ENCODE results near the gene LTBP4.
A peak's percentile ranks its signal among the peaks of the same experiment; 100 is the strongest.
"Not testable (repeated sequence)": the region's sequence is repeated elsewhere in the genome, so short reads cannot be mapped to it uniquely, and the experiment has no call there.

Gene LTBP4

DNA sequence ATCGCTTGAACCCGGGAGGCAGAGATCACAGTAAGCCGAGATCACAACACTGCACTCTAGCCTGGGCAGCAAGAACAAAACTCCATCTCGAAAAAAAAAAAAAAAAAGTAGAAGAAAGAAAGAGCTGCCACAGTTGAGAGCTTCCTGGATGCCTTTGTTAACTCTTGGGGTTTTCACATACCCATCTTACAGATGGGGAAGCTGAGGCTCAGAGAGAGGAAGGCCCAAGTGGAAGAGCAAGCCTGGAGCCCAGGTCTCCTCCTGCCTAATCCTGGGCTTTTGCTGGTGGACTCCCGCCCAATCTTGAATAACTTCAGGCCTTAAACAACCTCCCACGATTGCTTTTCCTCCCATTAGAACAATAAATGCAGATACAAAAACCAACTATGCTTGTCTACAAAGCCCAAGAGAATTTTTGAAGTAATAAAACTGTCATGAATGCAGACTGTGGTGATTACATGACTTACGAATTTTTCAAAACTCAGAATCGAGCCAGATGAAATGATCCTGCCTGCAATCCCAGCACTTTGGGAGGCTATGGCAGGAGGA is 41.7 kb downstream of the LTBP4 start:
- Histone ChIP-seq H3K4me1 (ENCODE audit: insufficient read depth, low read length) (peaks cover 7% of the 10 kb centered on the region), H2AFZ (ENCODE audit: low read depth, low read length) (no peak overlapping the region), H3K4me3 (ENCODE audit: low read length) (no peak overlapping the region), H3K36me3 (ENCODE audit: insufficient read depth, low read length) (no peaks in the 10 kb centered on the region), H3K9me3 (ENCODE audit: low read length) (no peaks in the 10 kb centered on the region), H3K27me3 (ENCODE audit: insufficient read depth, low read length) (no peaks in the 10 kb centered on the region)

GRCh38 chr19:40646743-40647254 is 45.6 kb downstream of the LTBP4 start:
- no peak overlapping the region for H2AFZ ChIP-seq (ENCODE audit: low read depth, low read length)
- H3K4me1 ChIP-seq (ENCODE audit: insufficient read depth, low read length) = peaks cover 5% of the 10 kb centered on the region
- H3K4me3 ChIP-seq (ENCODE audit: low read length) = no peak overlapping the region
- no peaks in the 10 kb centered on the region for H3K27me3 ChIP-seq (ENCODE audit: insufficient read depth, low read length)
- H3K9me3 ChIP-seq (ENCODE audit: low read length) = no peaks in the 10 kb centered on the region
- no peaks in the 10 kb centered on the region for H3K36me3 ChIP-seq (ENCODE audit: insufficient read depth, low read length)

DNA sequence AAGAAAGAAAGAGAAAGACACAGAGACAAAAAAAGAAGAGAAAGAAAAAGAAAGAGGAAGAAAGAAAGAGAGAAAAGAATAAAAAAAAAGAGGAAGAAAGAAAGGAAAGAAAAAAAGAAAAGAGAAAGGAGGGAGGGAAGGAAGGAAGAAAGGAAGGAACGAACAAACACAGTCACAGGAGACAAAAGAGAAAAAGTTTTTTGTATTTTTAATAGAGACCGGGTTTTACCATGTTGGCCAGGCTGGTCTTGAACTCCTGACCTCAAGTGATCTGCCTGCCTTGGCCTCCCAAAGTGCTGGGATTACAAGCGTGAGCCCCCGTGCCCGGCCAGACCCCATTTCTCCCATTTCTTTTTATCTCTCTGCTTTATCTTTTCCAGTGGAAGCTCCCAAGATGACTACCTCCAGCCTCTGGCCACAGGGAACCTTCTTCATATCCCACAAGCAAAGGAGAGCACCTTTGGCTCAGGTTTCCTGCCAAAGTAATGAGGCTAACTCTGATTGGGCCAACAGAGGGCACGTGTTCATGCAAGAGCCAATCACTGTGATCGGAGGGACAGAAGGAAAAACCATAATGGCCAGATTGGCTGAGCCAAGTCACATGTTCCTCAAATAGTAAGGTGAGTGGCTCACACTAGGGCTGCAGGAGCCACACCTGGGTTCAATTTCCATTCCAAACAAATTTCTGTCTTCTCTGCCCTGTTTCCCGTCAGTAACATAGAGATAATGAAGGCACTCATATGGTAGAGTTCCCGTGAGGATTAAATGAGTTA is 48.9 kb downstream of the LTBP4 start:
- H2AFZ ChIP-seq (ENCODE audit: low read depth, low read length); H3K4me3 ChIP-seq (ENCODE audit: low read length); H3K4me1 ChIP-seq (ENCODE audit: insufficient read depth, low read length); H3K9me3 ChIP-seq (ENCODE audit: low read length); H3K27me3 ChIP-seq (ENCODE audit: insufficient read depth, low read length); H3K36me3 ChIP-seq (ENCODE audit: insufficient read depth, low read length): not testable (repeated sequence)

DNA sequence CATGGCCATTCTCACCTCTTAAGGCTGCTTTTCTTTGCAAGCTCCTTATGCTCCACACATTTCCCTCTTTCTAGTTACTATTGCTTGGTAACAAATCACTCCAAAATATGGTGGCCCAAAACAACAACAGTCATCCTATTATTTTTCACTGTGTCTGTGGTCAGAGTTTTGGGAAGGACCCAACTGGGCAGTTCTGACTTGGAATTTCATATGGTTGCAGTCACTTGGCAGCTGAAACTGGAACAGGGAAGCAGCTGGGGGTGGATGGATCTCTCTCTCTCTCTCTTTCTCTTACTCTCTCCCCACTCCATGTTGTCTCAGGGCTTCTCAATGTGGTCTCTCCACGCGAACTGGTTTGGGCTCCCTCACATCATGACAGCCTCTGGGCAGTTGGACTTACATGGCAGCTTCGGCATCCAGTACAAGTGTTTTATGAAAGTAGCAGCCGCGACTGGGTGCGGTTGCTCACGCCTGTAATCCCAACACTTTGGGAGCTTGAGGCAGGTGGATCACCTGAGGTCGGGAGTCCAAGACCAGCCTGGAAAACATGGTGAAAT is 49.7 kb downstream of the LTBP4 start:
- Histone ChIP-seq H3K4me1 (ENCODE audit: insufficient read depth, low read length) (peaks cover 3% of the 10 kb centered on the region), H3K27me3 (ENCODE audit: insufficient read depth, low read length) (no peaks in the 10 kb centered on the region), H2AFZ (ENCODE audit: low read depth, low read length) (no peak overlapping the region), H3K9me3 (ENCODE audit: low read length) (no peaks in the 10 kb centered on the region), H3K4me3 (ENCODE audit: low read length) (no peak overlapping the region), H3K36me3 (ENCODE audit: insufficient read depth, low read length) (no peaks in the 10 kb centered on the region)

GRCh38 chr19:40652303-40652702 is 51.1 kb downstream of the LTBP4 start:
- not testable (repeated sequence) for H3K9me3 ChIP-seq (ENCODE audit: low read length); H2AFZ ChIP-seq (ENCODE audit: low read depth, low read length); H3K36me3 ChIP-seq (ENCODE audit: insufficient read depth, low read length); H3K4me1 ChIP-seq (ENCODE audit: insufficient read depth, low read length); H3K27me3 ChIP-seq (ENCODE audit: insufficient read depth, low read length); H3K4me3 ChIP-seq (ENCODE audit: low read length)

DNA sequence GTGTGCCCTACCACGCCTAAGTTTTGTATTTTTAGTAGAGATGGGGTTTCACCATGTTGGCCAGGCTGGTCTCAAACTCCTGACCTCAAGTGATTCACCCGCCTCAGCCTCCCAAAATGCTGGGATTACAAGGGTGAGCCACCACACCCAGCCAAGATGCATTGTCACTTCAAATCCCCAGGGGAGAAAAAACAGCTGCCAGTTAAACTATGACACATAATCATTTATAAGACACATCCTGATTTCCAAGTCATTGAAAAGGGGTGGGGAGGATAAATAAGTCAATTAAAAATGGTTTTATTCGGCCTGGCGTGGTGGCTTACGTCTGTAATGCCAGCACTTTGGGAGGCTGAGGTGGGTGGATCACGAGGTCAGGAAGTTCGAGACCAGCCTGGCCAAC is 54.5 kb downstream of the LTBP4 start:
- not testable (repeated sequence) for H2AFZ ChIP-seq (ENCODE audit: low read depth, low read length); H3K36me3 ChIP-seq (ENCODE audit: insufficient read depth, low read length); H3K9me3 ChIP-seq (ENCODE audit: low read length); H3K27me3 ChIP-seq (ENCODE audit: insufficient read depth, low read length); H3K4me1 ChIP-seq (ENCODE audit: insufficient read depth, low read length); H3K4me3 ChIP-seq (ENCODE audit: low read length)

DNA sequence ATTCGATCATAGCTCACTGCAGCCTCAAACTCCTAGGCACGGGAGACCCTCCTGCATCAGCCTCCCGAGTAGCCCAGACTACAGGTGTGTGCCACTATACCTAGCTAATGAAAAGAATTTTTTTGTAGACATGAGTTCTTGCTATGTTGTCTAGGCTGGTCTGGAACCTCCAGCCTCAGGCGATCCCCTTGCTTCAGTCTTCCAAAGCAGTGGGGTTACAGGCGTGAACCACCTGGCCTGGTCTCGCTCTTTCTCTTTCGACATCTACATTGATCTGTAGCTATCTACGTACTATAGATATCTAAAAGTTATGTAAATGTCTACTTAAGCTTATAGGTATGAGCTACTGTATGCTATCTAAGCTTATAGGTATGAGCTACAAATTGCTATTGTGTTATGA is 56.9 kb downstream of the LTBP4 start:
- Histone ChIP-seq H3K36me3 (ENCODE audit: insufficient read depth, low read length) (no peaks in the 10 kb centered on the region), H3K4me1 (ENCODE audit: insufficient read depth, low read length) (no peaks in the 10 kb centered on the region), H3K4me3 (ENCODE audit: low read length) (no peak overlapping the region), H2AFZ (ENCODE audit: low read depth, low read length) (no peak overlapping the region), H3K9me3 (ENCODE audit: low read length) (no peaks in the 10 kb centered on the region), H3K27me3 (ENCODE audit: insufficient read depth, low read length) (no peaks in the 10 kb centered on the region)

- H3K4me3 ChIP-seq (ENCODE audit: low read length) = no peak overlapping the region
- peaks cover 5% of the 10 kb centered on the region for H3K4me1 ChIP-seq (ENCODE audit: insufficient read depth, low read length)
- H3K36me3 ChIP-seq (ENCODE audit: insufficient read depth, low read length) = no peaks in the 10 kb centered on the region
- no peaks in the 10 kb centered on the region for H3K9me3 ChIP-seq (ENCODE audit: low read length)
- no peak overlapping the region for H2AFZ ChIP-seq (ENCODE audit: low read depth, low read length)
- no peaks in the 10 kb centered on the region for H3K27me3 ChIP-seq (ENCODE audit: insufficient read depth, low read length)
Observed at GRCh38 chr19:40659116-40659515, 57.9 kb downstream of the LTBP4 start.

- H3K27me3 ChIP-seq (ENCODE audit: insufficient read depth, low read length) = no peaks in the 10 kb centered on the region
- no peaks in the 10 kb centered on the region for H3K36me3 ChIP-seq (ENCODE audit: insufficient read depth, low read length)
- H3K9me3 ChIP-seq (ENCODE audit: low read length) = no peaks in the 10 kb centered on the region
- no peak overlapping the region for H3K4me3 ChIP-seq (ENCODE audit: low read length)
- peaks cover 5% of the 10 kb centered on the region for H3K4me1 ChIP-seq (ENCODE audit: insufficient read depth, low read length)
- no peak overlapping the region for H2AFZ ChIP-seq (ENCODE audit: low read depth, low read length)
Observed at GRCh38 chr19:40659566-40659965, 58.4 kb downstream of the LTBP4 start.

GRCh38 chr19:40661616-40662015 is 60.4 kb downstream of the LTBP4 start:
- Histone ChIP-seq H3K9me3 (ENCODE audit: low read length) (no peaks in the 10 kb centered on the region), H2AFZ (ENCODE audit: low read depth, low read length) (no peak overlapping the region), H3K27me3 (ENCODE audit: insufficient read depth, low read length) (no peaks in the 10 kb centered on the region), H3K36me3 (ENCODE audit: insufficient read depth, low read length) (no peaks in the 10 kb centered on the region), H3K4me1 (ENCODE audit: insufficient read depth, low read length) (peaks cover 5% of the 10 kb centered on the region), H3K4me3 (ENCODE audit: low read length) (no peak overlapping the region)

GRCh38 chr19:40662925-40663694 is 61.9 kb downstream of the LTBP4 start:
- Histone ChIP-seq H3K36me3 (ENCODE audit: insufficient read depth, low read length) (peaks cover 12% of the 10 kb centered on the region), H3K9me3 (ENCODE audit: low read length) (no peaks in the 10 kb centered on the region), H3K4me3 (ENCODE audit: low read length) (peak overlapping the region; percentile 80), H3K27me3 (ENCODE audit: insufficient read depth, low read length) (no peaks in the 10 kb centered on the region), H2AFZ (ENCODE audit: low read depth, low read length) (peak overlapping the region; percentile 100), H3K4me1 (ENCODE audit: insufficient read depth, low read length) (peaks cover 5% of the 10 kb centered on the region)

GRCh38 chr19:40663695-40664692 is 62.8 kb downstream of the LTBP4 start:
- peaks cover 5% of the 10 kb centered on the region for H3K4me1 ChIP-seq (ENCODE audit: insufficient read depth, low read length)
- H3K9me3 ChIP-seq (ENCODE audit: low read length) = peaks cover 3% of the 10 kb centered on the region
- no peaks in the 10 kb centered on the region for H3K27me3 ChIP-seq (ENCODE audit: insufficient read depth, low read length)
- H3K4me3 ChIP-seq (ENCODE audit: low read length) = peak overlapping the region; percentile 80
- peak overlapping the region; percentile 100 for H2AFZ ChIP-seq (ENCODE audit: low read depth, low read length)
- H3K36me3 ChIP-seq (ENCODE audit: insufficient read depth, low read length) = peaks cover 20% of the 10 kb centered on the region
